Loucy (cell line): ENCODE measurements around the gene PPOX.
A peak's percentile ranks its signal among the peaks of the same experiment; 100 is the strongest.

Experiments
- H2AFZ ChIP-seq: fragments of 200-600 bp; sonication (generic); 2 replicates; pipeline ENCODE4 v1.6.0; 2016; ENCODE audit warnings: antibody characterized with exemption, mild to moderate bottlenecking, low read length, moderate library complexity
- H3F3A ChIP-seq: fragments of 200-600 bp; 2 replicates; pipeline ENCODE4 v1.6.0; 2016; ENCODE audit warnings: antibody characterized with exemption, low read depth, mild to moderate bottlenecking
- H3K27me3 ChIP-seq: fragments of 200-600 bp; sonication (generic); 2 replicates; pipeline ENCODE4 v1.6.1; 2014; ENCODE audit warnings: low read length, mild to moderate bottlenecking; ENCODE audit not compliant: insufficient read depth, poor library complexity, severe bottlenecking
- H3K36me3 ChIP-seq: fragments of 200-600 bp; sonication (generic); 2 replicates; pipeline ENCODE4 v1.6.1; 2016; ENCODE audit warnings: low read length; ENCODE audit not compliant: insufficient read depth
- H3K4me1 ChIP-seq: fragments of 200-600 bp; sonication (generic); 2 replicates; pipeline ENCODE4 v1.5.1; 2014; ENCODE audit warnings: low read length, mild to moderate bottlenecking; ENCODE audit not compliant: insufficient read depth, poor library complexity, severe bottlenecking
- H3K4me2 ChIP-seq: fragments of 200-600 bp; sonication (generic); 2 replicates; pipeline ENCODE4 v1.6.0; 2014; ENCODE audit warnings: antibody characterized with exemption, low read length, low read depth, mild to moderate bottlenecking; ENCODE audit not compliant: poor library complexity, severe bottlenecking
- H3K4me3 ChIP-seq: fragments of 200-600 bp; sonication (generic); 2 replicates; pipeline ENCODE4 v1.5.1; 2014; ENCODE audit warnings: low read length, mild to moderate bottlenecking, mixed read lengths; ENCODE audit not compliant: poor library complexity, severe bottlenecking
- H3K79me2 ChIP-seq: fragments of 200-600 bp; sonication (generic); 2 replicates; pipeline ENCODE4 v1.6.1; 2014; ENCODE audit warnings: low read length; ENCODE audit not compliant: insufficient read depth
- H3K9ac ChIP-seq: fragments of 200-600 bp; sonication (generic); 2 replicates; pipeline ENCODE4 v1.6.0; 2014; ENCODE audit warnings: mild to moderate bottlenecking, low read depth, low read length, moderate library complexity; ENCODE audit not compliant: poor library complexity, severe bottlenecking
- H3K9me2 ChIP-seq: fragments of 200-600 bp; sonication (generic); replicated peaks from 2 replicates; pipeline ENCODE4 v1.6.1; 2016; ENCODE audit warnings: low read depth, low read length, mixed read lengths
- H3K9me3 ChIP-seq: fragments of 200-600 bp; sonication (generic); 2 replicates; pipeline ENCODE4 v1.6.1; 2014; ENCODE audit warnings: mild to moderate bottlenecking, antibody characterized with exemption, low read length, low read depth; ENCODE audit not compliant: insufficient read depth
- H4K20me1 ChIP-seq: fragments of 200-600 bp; sonication (generic); 2 replicates; pipeline ENCODE4 v1.6.0; 2014; ENCODE audit warnings: antibody characterized with exemption, low read length, mild to moderate bottlenecking; ENCODE audit not compliant: insufficient read depth, poor library complexity, severe bottlenecking
- EZH2phosphoT487 ChIP-seq: fragments of 200-600 bp; IDR thresholded peaks from 2 replicates; pipeline ENCODE4 v1.6.1; 2018; ENCODE audit warnings: antibody characterized with exemption, mild to moderate bottlenecking, moderate library complexity, borderline replicate concordance
- TF ChIP-seq, protein P1 (sequence below): fragments of 200-600 bp; sonication (generic); conservative IDR thresholded peaks from 2 replicates; pipeline ENCODE4 v1.5.1; 2014; ENCODE audit warnings: mild to moderate bottlenecking, antibody characterized with exemption, low read length

The PPOX gene

GRCh38 chr1:161165742-161166668, at the start of gene PPOX:
Gene PPOX, plus strand, starts transcription at chr1:161166426. Its CDS starts 422 bp downstream, at chr1:161166848.
- H3K36me3 ChIP-seq = peaks cover 7% of the 10 kb centered on the region; the same call in 1 of the 2 replicates
- H3K9me2 ChIP-seq = no peaks in the 10 kb centered on the region
- peak within 1 kb of the TSS; percentile 88 for H3K4me3 ChIP-seq
- H3F3A ChIP-seq = no peaks in the 10 kb centered on the region
- H3K9me3 ChIP-seq = no peaks in the 10 kb centered on the region
- H3K27me3 ChIP-seq = no peaks in the 10 kb centered on the region
- peak within 1 kb of the TSS; percentile 83 for H3K9ac ChIP-seq
- H4K20me1 ChIP-seq = no peaks in the 10 kb centered on the region
- H3K4me1 ChIP-seq = peaks cover 14% of the 10 kb centered on the region
- no peak for TF ChIP-seq EZH2phosphoT487
- TF ChIP-seq, protein P1, sequence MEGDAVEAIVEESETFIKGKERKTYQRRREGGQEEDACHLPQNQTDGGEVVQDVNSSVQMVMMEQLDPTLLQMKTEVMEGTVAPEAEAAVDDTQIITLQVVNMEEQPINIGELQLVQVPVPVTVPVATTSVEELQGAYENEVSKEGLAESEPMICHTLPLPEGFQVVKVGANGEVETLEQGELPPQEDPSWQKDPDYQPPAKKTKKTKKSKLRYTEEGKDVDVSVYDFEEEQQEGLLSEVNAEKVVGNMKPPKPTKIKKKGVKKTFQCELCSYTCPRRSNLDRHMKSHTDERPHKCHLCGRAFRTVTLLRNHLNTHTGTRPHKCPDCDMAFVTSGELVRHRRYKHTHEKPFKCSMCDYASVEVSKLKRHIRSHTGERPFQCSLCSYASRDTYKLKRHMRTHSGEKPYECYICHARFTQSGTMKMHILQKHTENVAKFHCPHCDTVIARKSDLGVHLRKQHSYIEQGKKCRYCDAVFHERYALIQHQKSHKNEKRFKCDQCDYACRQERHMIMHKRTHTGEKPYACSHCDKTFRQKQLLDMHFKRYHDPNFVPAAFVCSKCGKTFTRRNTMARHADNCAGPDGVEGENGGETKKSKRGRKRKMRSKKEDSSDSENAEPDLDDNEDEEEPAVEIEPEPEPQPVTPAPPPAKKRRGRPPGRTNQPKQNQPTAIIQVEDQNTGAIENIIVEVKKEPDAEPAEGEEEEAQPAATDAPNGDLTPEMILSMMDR = peak; percentile 83
- H3K4me2 ChIP-seq = peak within 1 kb of the TSS; percentile 89
- peaks cover 11% of the 10 kb centered on the region; the same call in 1 of the 2 replicates for H3K79me2 ChIP-seq
- peak within 1 kb of the TSS; percentile 76 for H2AFZ ChIP-seq

DNA sequence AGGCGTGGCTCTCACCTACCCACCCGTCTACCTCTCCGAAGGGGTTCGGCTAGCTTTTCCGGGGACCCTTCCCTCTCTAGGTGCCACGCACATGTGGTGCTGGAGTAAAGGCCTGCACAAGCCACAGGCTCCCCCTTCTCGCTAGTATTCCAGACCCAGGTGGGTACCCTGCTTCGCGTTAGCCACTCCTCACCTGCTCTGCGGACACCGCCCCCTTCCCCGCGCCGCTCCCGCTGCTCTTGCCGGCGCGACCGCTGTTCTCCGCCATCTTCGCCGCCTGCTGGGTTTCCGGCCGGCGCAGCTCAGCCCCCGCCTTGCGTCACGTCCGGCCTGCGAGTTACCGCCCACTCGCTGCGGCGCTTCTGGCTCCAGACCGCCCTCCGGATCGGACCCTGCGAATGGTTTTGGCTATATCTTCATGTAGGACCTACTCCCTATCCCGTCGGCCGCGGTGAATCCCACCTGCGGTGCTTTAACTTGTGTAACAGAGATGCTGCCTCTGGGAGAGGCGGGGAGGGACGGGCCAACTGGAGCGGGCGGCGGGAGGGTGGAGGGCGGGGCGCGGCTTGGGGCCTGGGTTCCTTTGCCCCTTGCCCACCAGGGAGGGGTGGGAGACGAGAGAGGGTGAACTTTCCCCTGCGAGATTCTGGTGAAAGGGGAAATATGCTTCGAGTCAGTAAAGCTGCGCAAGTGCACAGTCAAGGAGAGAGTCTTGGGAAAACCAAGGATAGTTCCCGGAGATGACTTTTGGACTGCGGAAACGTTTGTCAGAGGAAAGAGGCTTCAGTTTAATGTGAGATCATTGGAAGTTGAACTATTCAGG, 48.3 kb upstream of the PPOX start, which contains the start of the genes NIT1 and PFDN2:
TSS of gene NIT1 (plus strand) at position 347 of the 823 bp plus-strand sequence. CDS start at position 419, 72 bp downstream.
TSS of gene PFDN2 (minus strand) at position 279 of the 823 bp plus-strand sequence. CDS start at position 268, 11 bp downstream.
- Histone ChIP-seq H3K4me3 (peak within 1 kb of the TSS; percentile 96), H3K4me2 (peak within 1 kb of the TSS; percentile 85), H3K27me3 (no peaks in the 10 kb centered on the region), H4K20me1 (peaks cover 26% of the 10 kb centered on the region), H3K9me3 (no peaks in the 10 kb centered on the region), H3K9ac (peak within 1 kb of the TSS; percentile 90), H3K9me2 (no peaks in the 10 kb centered on the region), H3K4me1 (peaks cover 55% of the 10 kb centered on the region), H3K36me3 (peaks cover 30% of the 10 kb centered on the region), H3K79me2 (peaks cover 67% of the 10 kb centered on the region), H3F3A (no peaks in the 10 kb centered on the region), H2AFZ (peak within 1 kb of the TSS; percentile 97)
- TF ChIP-seq, protein P1 = no peak
- TF ChIP-seq EZH2phosphoT487 = no peak

DNA sequence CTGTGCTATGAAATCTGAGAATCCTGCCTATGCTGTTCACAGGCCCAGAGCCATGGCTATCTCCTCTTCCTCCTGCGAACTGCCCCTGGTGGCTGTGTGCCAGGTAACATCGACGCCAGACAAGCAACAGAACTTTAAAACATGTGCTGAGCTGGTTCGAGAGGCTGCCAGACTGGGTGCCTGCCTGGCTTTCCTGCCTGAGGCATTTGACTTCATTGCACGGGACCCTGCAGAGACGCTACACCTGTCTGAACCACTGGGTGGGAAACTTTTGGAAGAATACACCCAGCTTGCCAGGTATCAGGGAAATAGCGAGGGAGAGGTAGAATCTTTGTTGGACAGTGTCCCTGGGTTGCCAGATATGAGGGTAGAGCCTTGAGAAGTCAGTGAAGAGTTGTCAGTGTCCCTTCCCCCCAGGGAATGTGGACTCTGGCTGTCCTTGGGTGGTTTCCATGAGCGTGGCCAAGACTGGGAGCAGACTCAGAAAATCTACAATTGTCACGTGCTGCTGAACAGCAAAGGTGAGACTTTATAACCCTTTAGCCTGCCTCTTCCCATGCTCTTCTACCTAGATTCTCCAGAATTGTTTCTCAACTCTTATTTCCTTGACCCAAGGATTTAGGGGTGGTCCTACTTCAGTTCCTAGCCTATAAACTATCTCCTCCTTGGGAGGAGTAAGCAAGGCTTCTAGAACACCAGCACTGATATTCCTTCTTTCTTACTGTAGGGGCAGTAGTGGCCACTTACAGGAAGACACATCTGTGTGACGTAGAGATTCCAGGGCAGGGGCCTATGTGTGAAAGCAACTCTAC, 46.9 kb upstream of the PPOX start:
- peak overlapping the region; percentile 85 for H3K4me2 ChIP-seq
- peaks cover 54% of the 10 kb centered on the region for H3K79me2 ChIP-seq
- peaks cover 16% of the 10 kb centered on the region for H4K20me1 ChIP-seq
- H3K4me1 ChIP-seq = peaks cover 42% of the 10 kb centered on the region
- H3K9me3 ChIP-seq = no peaks in the 10 kb centered on the region
- H3K9me2 ChIP-seq = no peaks in the 10 kb centered on the region
- H3K36me3 ChIP-seq = peaks cover 41% of the 10 kb centered on the region
- H3K9ac ChIP-seq = peak overlapping the region; percentile 90
- TF ChIP-seq EZH2phosphoT487 = no peak
- TF ChIP-seq, protein P1 = peak; percentile 62
- H2AFZ ChIP-seq = no peak overlapping the region
- peak overlapping the region; percentile 96 for H3K4me3 ChIP-seq
- H3F3A ChIP-seq = no peaks in the 10 kb centered on the region
- no peaks in the 10 kb centered on the region for H3K27me3 ChIP-seq
